Retinal pigment epithelial cell (primary cell): ENCODE measurements around the gene SLC35A4.

Experiments used
- DNase-seq: peaks from one replicate; pipeline ENCODE4 v3.0.0-alpha.2; 2010; ENCODE audit warnings: low read depth
- H3K4me3 ChIP-seq: 2 replicates; pipeline ENCODE4 v1.5.1; 2011; ENCODE audit warnings: mild to moderate bottlenecking, low read length, control low read depth, moderate library complexity
- CTCF ChIP-seq: conservative IDR thresholded peaks from 2 replicates; pipeline ENCODE4 v1.5.1; 2011; ENCODE audit warnings: low read depth, low read length, control low read depth, inconsistent platforms

SLC35A4 gene

GRCh38 chr5:140564196-140565023, at the start of gene SLC35A4, which contains the start of gene APBB3:
Gene SLC35A4, plus strand, starts transcription at chr5:140564828. Its CDS starts 2,342 bp downstream, at chr5:140567170.
Gene APBB3, minus strand, starts transcription at chr5:140564598. Its CDS starts 353 bp downstream, at chr5:140564245.
- H3K4me3 ChIP-seq = peak within 1 kb of the TSS; percentile 97
- no peak for TF ChIP-seq CTCF

GRCh38 chr5:140524003-140524402, 40.6 kb upstream of the SLC35A4 start:
- no peak for TF ChIP-seq CTCF
- H3K4me3 ChIP-seq = no peak overlapping the region
- DNase-seq = no peak

More at GRCh38 chr5:140564196-140565023, at the start of gene SLC35A4, which contains the start of gene APBB3:
- peak; percentile 85 for DNase-seq

GRCh38 chr5:140540227-140540626, 24.4 kb upstream of the SLC35A4 start:
- no peak for TF ChIP-seq CTCF
- DNase-seq = no peak
- H3K4me3 ChIP-seq = no peak overlapping the region

- DNase-seq = no peak
- H3K4me3 ChIP-seq = no peak overlapping the region
- no peak for TF ChIP-seq CTCF
Observed at GRCh38 chr5:140542972-140543371, 21.7 kb upstream of the SLC35A4 start.

- no peak for DNase-seq
- no peak overlapping the region for H3K4me3 ChIP-seq
Observed at GRCh38 chr5:140544986-140545385, 19.6 kb upstream of the SLC35A4 start.

GRCh38 chr5:140545606-140546005, 19.0 kb upstream of the SLC35A4 start:
- H3K4me3 ChIP-seq = no peak overlapping the region
- TF ChIP-seq CTCF = no peak

More at GRCh38 chr5:140544986-140545385, 19.6 kb upstream of the SLC35A4 start:
- TF ChIP-seq CTCF = no peak

More at GRCh38 chr5:140545606-140546005, 19.0 kb upstream of the SLC35A4 start:
- DNase-seq = no peak
